ENCODE results near the gene DTHD1.

DTHD1 gene

DNA sequence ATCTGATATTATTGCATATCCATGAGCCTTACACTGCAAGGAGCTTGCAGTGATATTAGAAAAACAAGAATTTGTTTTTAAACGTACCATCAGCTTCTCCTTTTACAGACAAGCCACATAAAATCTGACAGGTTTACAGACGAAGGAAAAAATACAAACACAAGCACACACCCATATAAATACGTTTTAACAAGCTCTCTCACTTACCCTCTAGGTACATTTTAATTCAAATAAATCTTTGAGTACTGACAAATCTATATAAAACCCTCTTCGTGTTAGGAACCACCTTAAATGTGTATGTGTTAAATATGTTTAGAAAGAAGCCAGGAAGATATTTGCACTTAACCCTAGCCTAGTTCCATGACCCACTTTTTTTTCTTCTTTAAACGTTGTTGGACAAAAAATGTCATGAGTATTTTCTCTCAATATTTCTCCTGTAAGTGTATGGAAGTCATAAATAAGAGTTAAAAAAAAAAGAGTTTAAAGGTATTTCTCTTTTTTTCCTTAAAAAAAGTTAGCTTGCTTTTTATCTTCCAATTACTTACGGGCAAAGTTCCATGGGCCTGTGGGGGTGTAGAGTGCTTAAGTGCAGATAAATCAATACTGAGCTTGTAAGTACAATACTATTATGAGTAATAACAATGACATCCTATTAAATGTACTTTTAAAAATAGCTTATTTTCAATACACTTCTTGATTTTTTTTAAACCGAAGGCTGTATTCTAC lies 38.6 kb upstream of the DTHD1 start:
- TF ChIP-seq, protein P1, sequence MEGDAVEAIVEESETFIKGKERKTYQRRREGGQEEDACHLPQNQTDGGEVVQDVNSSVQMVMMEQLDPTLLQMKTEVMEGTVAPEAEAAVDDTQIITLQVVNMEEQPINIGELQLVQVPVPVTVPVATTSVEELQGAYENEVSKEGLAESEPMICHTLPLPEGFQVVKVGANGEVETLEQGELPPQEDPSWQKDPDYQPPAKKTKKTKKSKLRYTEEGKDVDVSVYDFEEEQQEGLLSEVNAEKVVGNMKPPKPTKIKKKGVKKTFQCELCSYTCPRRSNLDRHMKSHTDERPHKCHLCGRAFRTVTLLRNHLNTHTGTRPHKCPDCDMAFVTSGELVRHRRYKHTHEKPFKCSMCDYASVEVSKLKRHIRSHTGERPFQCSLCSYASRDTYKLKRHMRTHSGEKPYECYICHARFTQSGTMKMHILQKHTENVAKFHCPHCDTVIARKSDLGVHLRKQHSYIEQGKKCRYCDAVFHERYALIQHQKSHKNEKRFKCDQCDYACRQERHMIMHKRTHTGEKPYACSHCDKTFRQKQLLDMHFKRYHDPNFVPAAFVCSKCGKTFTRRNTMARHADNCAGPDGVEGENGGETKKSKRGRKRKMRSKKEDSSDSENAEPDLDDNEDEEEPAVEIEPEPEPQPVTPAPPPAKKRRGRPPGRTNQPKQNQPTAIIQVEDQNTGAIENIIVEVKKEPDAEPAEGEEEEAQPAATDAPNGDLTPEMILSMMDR (conservative IDR thresholded peaks at IDR 0.05; ENCODE audit: low read depth, low read length): no peak
- DNase-seq (ENCODE audit: low read depth): no peak
- H3K4me3 ChIP-seq (ENCODE audit: low read depth, low read length): peak overlapping the region; percentile 65

DNA sequence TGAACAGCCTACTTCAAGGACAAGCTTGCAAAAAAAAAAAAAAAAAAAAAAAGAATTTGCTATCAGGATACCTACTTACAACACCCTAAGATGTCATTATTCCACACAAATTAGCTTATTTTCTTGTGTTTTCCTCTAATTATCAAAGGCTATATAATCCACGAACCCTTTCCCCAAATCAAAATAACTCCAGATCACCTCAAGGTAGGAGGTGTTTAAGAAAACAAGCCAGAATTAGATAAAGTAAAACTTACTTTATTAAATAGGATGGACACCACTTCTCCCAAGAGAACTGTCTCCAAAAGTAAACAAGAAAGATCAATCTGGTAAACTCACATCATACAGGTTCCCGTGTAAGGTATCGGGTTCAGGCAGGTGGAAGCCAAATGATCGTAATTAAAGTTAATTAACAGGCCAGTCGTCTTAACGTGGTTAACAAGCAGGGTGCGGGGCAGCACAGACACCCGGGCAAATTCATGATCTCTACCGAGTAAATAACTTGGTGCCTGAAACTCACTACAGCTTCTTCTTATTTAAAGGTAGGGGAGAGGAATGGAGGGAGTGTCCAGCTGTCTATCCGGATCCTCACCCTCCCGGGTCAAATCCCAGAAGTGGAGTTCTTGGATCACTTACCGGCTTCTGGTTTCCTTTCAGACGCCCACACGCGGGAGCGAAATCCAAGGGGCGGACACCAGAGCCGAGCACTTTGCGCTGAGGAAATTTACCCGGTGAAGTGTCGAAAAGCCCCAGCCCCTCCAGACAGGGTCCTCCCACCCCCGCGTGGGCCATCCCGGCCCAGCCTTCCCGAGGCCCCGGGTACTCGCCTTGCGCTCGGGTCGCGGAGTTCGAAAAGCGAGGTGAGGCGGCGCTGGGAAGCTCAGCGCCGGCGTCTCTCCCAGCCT lies 37.8 kb upstream of the DTHD1 start:
- DNase-seq (ENCODE audit: low read depth): peak; percentile 29
- TF ChIP-seq, protein P1 (conservative IDR thresholded peaks at IDR 0.05; ENCODE audit: low read depth, low read length): no peak
- H3K4me3 ChIP-seq (ENCODE audit: low read depth, low read length): peak overlapping the region; percentile 65

DNA sequence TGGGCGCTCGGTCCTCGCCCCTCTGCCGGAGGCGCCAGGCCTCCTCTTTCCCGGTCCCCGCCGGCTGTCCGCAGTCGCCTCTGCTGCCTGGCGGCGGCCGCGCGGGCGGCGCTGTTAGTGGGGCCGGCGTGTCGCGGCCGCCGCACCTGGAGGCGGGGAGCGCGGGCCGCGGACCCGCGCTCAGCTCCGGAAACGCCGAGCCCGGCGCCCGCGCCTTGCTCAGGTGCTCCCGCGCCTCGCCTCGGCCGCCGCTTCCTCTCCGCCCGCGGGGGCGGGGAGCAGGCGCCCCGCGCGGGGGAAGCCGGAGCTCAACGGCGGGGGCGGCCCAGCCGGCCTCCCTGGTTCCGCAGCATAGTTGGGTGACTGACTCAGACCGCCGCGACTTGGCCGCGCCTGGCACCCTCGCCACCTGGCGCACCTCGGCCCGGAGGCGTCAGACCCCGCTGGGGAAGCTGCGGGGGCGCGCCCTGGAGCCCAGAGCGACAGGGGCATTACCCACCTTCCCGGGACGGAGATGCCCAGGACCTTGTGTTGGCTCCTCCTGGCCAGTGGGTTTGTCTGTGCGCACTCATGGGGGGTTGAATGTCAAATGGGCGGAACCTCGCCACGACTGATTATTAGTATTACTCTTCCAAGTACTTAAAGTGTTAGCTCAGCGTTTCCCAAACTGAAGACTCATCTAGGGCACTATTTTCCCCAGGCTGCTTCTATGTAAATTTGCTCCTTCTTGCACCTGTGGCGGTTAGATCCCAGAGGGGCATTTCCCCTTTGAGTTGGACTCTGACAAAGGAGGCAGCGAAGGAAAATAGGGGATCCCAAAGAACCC lies 36.9 kb upstream of the DTHD1 start, which contains the start of gene ARAP2:
TSS of gene ARAP2 (minus strand) at position 258 of the 826 bp plus-strand sequence. CDS start 15,028 bp downstream, outside the sequence.
- TF ChIP-seq, protein P1 (conservative IDR thresholded peaks at IDR 0.05; ENCODE audit: low read depth, low read length): no peak
- peak; percentile 35 for DNase-seq (ENCODE audit: low read depth)

DNA sequence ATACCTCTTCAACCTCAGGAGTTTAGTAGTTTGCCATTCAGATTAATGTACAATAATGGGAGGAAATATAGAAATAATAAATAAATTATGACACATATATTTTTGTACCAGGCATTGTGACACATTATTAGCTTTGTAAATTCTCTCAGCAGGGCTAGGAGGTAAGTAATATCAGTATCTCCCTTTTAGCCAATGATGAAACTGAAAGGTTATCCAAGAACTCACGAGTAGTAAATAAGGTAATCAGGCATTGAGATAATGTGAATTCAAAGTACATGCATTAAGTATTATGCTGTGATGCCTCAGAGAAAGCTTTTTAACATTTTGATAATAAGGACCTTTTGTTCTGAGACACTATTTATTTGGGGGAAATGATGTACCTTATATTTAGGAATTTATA lies 31.8 kb upstream of the DTHD1 start:
- TF ChIP-seq, protein P1 (conservative IDR thresholded peaks at IDR 0.05; ENCODE audit: low read depth, low read length): no peak
- DNase-seq (ENCODE audit: low read depth): no peak
- H3K4me3 ChIP-seq (ENCODE audit: low read depth, low read length): no peak overlapping the region

More for the DNA sequence above, 36.9 kb upstream of the DTHD1 start, which contains the start of gene ARAP2:
- H3K4me3 ChIP-seq (ENCODE audit: low read depth, low read length): peak within 1 kb of the TSS; percentile 65

DNA sequence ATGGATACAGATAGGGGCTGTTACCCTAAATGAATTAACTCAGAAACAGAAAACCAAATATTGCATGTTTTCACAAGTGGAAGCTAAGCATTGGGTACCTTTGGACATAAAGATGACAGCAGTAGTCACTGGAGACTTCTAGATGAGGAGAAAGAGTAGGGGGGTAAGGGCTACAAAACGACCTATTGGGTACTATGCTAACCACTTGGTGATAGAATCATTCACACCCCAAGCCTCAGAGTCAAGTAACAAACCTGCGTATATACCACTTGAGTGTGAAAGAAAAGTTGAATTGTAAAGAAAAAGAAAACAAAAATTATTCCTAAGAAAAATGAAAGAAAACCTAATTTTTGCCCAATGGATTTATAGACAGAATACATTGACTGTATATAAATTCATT lies 29.4 kb upstream of the DTHD1 start:
- H3K4me3 ChIP-seq (ENCODE audit: low read depth, low read length): no peak overlapping the region
- DNase-seq (ENCODE audit: low read depth): no peak
- TF ChIP-seq, protein P1 (conservative IDR thresholded peaks at IDR 0.05; ENCODE audit: low read depth, low read length): no peak

DNA sequence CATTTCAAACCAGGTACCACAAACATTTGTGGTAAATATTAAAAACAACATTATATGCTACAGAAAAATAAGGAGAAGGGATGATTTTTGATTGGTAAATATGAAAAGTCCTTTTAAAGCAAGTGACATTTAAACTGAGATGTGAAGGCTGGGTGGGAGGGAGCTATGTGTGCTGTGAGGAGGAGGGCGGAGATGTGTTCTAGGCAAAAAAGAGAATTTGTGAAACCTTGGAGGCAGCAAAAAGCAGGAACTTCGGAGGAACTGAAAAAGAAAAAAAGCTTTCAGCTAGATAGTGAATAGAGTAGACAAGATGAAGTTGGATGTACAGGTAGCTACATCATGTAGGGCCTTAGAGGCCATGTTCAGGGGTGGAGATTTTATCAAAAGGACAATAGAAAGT lies 27.0 kb upstream of the DTHD1 start:
- no peak for DNase-seq (ENCODE audit: low read depth)
- H3K4me3 ChIP-seq (ENCODE audit: low read depth, low read length): no peak overlapping the region
- TF ChIP-seq, protein P1 (conservative IDR thresholded peaks at IDR 0.05; ENCODE audit: low read depth, low read length): no peak
